Activated effector memory CD4-positive, alpha-beta T cell treated with Interleukin-2 at 50 U/mL for 16 hours (primary cell): ENCODE data around the gene ARHGAP24.

ENCODE experiments used
- DNase-seq: peaks from one replicate; pipeline ENCODE4 v3.0.0-alpha.2; 2020

Gene ARHGAP24

DNA sequence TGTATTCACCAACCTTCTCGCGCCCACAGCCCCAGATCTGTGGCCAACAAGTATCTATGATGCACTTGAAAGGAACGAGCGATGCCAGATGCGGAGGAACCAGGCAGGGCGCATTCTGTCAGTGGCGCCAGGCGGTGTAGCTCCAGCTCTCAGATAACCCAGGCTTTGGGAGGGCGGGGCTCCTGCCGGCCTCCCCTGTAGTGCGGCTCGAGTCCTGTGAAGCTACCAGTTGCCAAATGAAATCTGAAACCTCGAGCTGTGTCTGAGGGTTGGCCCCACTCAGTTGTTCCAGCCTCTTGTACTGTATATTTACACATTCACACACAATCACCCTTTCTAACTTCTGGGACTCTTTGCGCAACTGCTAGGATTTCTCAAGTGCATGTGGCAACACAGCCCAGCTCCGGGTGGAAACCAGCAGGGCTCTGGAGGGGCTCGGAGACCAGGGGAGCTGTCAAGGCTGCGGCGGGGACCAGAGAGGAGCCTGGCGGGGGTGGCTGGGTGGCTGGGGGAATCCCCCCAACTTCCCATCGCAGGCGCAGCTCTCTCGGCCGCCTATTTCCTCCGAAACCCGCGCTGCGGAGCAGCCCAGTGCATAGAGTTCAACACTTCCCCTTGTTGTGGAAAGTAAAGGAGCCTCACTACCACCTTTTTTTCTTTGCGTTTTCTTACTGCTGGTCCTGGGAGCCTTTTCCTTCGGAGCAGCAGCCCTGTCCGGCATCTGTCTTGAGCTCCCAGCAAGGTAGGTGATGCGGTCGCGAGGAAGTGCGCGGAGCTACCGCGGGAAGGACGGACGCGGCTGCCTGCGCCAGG is at the start of gene ARHGAP24:
Gene ARHGAP24, plus strand, starts transcription at position 333 of the 813 bp plus-strand sequence.
- DNase-seq: no peak

DNA sequence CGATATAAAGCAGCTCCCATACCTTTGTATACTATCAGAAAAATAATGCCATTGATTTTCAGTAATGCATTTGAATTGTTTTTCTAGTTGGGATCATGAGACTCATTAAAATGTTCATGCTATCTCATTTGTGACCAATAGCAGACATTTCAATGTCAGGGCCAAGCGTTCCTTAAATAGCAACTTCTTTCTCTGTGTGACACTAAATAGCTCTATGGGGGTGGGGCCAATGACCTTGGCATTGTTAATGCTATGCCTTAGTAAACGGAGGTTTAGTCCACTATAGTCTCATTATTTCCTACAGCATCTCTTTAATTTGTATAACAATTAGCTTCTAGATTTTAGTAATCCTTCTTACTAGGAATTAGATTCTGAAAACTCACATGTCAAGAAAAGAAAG is 48.6 kb upstream of the ARHGAP24 start:
- no peak for DNase-seq

DNA sequence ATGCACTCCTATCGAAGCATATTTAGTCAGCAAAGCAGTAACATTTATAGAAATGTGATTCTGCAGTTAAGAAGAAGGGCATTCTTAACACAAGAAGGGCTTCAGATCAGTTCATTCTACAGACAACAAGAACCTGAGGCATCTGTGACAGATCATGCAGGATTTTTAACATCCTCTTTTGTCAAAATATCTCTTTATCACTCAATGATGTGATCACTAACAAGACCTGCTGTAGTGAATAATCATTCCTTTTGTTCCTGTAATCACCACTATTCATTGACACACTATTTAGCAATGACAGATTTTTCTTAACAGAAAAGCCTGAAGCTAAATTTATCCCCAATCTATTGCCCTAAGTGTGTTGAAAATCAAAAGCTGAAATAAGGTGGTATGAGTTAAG is 47.8 kb upstream of the ARHGAP24 start:
- no peak for DNase-seq

DNA sequence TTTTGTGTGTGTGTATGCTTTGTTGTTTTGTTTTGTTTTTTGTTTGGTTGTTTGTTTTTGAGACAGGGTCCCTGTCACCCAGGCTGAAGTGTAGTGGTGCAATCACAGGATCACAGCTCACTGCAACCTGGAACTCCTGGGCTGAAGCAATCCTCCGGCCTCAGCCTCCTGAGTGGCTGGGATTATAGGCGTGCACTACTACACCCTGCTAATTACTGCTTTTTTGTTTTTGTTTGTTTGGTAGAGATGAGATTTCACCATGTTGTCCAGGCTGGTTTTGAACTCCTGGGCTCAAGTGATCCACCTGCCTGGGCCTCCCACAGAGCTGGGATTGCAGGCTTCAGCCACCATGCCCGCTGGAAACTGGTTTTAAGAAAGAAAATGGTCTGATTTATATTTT is 44.7 kb upstream of the ARHGAP24 start:
- no peak for DNase-seq

DNA sequence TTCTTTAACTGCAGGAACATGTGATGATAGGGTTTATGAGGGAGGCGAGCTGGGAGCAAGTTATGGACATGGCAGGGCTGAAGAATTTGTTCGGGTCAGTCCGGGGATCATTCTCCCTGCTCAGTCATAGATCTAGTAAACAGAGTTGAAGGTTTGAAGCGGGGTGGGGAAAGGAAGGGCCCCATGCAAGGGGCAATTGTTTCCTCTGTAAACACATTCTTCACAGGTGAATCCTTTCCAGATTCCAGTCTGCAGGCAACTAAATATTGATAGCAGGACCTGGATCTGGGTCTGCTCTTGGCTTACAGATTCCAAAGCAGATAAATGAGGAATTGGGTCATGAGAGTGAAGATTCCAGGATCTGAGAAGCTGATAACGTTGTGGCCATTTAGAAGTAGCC is 44.3 kb upstream of the ARHGAP24 start:
- no peak for DNase-seq

DNA sequence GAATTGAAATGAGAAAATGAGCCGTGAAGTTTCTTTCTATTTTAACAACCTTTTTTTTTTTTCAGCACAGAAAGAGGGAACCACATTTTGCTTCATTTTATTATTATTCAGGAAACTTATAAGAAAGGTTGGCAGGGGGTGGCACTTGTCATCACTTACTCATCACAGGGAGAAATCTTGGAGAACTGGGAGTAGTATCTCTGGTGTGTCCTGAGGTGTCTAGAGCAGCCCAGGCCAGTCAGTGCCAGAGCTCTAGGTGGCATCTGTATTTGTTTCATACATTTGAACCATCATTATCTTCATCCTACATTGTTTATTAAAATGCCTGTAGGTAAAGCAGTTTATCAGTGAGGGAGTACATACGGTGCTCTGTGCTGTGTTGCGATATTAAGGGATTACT is 43.8 kb upstream of the ARHGAP24 start:
- no peak for DNase-seq

DNA sequence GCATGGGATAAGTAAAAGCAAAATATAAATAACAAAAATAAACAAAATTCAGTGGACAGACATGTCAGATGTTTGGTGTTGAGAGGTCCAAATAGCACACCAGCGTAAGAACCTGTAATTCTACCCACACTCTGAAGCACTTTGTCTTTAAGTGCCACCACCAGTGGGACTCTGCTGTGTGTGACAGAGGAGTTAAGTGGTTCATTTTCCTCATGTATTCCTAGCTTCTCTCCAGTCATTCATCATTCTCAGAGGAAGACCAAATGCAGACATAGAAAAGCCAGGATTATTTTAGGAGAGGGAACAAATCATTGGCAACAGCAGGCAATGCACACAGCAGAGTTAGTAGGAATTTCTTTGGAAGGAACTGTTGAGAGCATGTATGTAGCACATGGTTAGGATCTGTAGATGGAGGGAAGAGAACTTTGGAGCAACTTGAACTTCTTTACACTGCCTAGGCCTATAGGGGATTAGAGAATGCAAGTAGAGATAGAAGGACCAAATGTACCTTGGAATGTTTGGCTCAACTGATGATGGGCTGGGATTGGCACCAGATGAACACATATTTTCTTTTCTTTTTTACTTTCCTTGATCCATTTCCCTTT is 43.0 kb upstream of the ARHGAP24 start:
- DNase-seq: no peak

DNA sequence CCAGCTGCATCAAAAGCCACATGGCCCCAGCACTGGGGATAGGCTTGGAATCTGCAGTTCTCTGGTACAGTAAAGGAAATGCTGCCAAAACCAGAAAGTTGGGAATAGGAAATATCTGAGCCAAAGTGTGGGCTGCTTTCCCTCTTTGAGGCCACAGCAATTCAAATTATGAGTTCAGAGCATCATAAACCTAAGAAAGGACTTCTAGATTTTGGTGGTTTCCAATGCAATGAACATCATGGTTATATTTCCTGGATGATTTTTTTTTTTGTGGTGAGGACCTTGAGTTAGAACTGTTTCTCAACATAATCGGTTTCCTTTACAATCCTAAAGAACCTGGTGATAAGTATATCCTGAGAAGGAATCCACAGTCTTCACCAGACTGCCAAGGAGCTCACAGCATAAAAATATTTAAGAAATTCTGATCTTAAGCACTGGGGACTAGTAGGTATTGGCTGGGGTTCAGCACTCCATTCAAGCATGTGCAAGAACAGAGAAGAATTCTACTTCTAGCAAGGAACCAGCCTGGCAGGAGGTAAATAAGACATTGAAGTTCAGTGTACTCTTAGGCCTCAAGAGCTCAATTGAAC is 29.8 kb upstream of the ARHGAP24 start:
- DNase-seq: no peak

- DNase-seq: no peak
Measured at GRCh38 chr4:85446141-85446861, 28.6 kb upstream of the ARHGAP24 start.

- DNase-seq: no peak
Measured at GRCh38 chr4:85448906-85449890, 25.8 kb upstream of the ARHGAP24 start.

GRCh38 chr4:85452058-85452731 is 22.8 kb upstream of the ARHGAP24 start:
- no peak for DNase-seq

- no peak for DNase-seq
Measured at GRCh38 chr4:85455942-85456341, 19.0 kb upstream of the ARHGAP24 start.

DNA sequence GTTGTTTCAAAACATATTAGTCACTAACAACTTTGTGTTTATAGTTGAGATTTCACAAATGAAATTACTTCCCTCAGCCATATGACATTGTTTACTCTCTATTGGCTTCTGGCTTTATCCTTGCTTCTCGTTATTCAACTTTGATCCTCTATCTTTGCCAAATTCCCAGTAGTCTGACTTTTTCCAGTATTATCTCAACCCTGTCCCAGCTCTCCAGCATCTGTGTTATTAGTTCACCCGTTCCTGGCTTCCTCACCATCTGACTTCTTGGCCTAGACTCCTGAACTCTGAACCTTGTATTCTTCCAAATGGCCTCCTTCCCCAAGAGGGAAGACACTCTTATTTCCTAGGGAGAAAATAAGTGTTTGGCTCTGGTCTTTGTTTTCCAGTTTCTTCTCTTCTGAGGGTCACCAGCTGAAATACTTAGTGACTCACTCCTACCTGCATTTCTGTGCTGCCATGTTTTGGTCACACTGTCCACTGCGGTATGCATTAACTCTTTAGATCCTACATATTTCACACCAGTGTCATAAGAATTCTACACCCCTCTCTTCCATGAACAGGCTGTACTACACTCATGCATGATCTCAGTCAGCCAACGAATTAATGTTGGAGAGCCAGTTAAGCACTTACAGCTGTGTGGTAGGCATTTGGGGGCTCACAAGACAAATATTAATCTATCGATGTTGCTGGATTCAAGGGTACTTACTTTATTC is 17.0 kb upstream of the ARHGAP24 start:
- no peak for DNase-seq

- no peak for DNase-seq
Measured at GRCh38 chr4:85459736-85460135, 15.2 kb upstream of the ARHGAP24 start.

GRCh38 chr4:85474356-85474755 is 594 bp upstream of the ARHGAP24 start:
- DNase-seq: no peak

DNA sequence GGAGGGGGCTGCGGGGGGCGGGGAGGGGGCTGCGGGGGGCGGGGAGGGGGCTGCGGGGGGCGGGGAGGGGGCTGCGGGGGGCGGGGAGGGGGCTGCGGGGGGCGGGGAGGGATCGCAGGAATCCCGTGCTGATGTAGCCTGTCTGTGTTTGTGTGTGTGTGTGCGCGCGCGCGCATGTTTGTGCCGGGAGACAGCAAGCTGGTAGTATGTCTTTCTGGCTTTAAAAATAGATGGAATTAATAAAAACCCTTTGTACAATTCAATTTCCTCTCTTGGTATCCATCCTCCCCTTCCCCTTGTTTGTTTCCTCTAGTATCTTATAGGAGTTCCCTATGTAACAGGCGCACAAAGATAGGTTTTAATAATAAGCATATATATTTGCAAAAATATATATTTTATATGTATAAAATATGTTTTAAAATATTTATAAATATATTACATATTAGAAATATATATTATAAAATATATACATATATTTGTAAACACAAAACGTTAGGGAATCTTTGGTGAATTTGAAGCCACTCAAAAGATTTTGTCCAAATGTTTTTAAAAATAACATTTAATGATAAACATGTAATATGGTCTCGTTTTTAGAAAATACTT is 782 bp downstream of the ARHGAP24 start:
- no peak for DNase-seq

- DNase-seq: no peak
Measured at GRCh38 chr4:85476381-85476780, 1.4 kb downstream of the ARHGAP24 start.

- no peak for DNase-seq
Measured at GRCh38 chr4:85477534-85477933, 2.6 kb downstream of the ARHGAP24 start.

- DNase-seq: no peak
Measured at GRCh38 chr4:85478576-85478975, 3.6 kb downstream of the ARHGAP24 start.

DNA sequence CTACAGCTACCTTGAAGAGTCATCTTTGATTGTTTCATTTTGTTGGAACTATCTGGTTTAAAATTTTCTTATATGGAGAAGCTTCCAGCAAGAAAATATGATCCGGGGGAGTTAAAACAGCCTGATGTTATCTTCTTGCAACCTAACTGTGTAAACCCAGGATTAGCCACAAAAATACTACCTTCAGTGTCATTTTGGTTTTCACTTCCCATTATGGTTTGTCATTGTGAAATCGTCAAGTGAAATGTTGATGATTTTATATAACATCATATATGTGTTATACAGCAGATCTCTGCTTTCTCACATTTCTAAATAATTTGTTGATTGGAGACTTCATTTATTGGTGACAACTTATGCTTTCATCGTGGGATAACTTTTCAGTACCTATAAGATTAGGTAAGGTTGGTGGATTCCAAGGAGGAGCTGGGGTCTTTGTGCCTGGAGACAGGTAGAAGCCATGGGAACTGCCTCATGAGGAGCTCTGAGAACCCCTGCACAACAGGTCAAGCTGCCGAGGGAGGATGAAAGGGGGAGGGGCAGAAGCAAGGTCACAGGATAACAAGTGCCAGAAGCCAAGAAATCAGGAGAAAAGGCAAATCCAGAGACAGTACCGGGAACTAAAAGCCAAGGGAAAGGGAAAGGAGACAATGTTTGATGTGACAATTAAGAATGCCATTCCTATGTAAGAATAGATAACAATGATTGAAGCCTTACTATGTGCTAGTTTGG is 7.2 kb downstream of the ARHGAP24 start:
- no peak for DNase-seq
